RWPE2 (cell line): ENCODE data around the gene SLC44A1.

Experiments
- ATAC-seq: fragments of 200-7000 bp; cut with Tn5 transposase; 3 replicates; pipeline ENCODE4 v1.9.1; 2021; ENCODE audit warnings: low read depth
- DNase-seq: peaks from one replicate; pipeline ENCODE4 v3.0.0-alpha.2; 2020; ENCODE audit warnings: low spot score
- H3K27ac ChIP-seq: fragments of 450-650 bp; 2 replicates; pipeline ENCODE4 v1.5.1; 2017; ENCODE audit warnings: mild to moderate bottlenecking; ENCODE audit not compliant: poor library complexity, severe bottlenecking
- H3K27me3 ChIP-seq: fragments of 250-450 bp; sonication (Bioruptor Pico); 2 replicates; pipeline ENCODE4 v1.5.1; 2021; ENCODE audit warnings: mild to moderate bottlenecking, moderate library complexity; ENCODE audit not compliant: insufficient read depth, poor library complexity, severe bottlenecking
- H3K36me3 ChIP-seq: fragments of 250-450 bp; sonication (Bioruptor Pico); 2 replicates; pipeline ENCODE4 v1.5.1; 2020; ENCODE audit warnings: low read depth, mild to moderate bottlenecking, moderate library complexity
- H3K4me1 ChIP-seq: fragments of 250-450 bp; sonication (Bioruptor Pico); 2 replicates; pipeline ENCODE4 v1.5.1; 2021; ENCODE audit warnings: mild to moderate bottlenecking, moderate library complexity; ENCODE audit not compliant: insufficient read depth, poor library complexity, severe bottlenecking
- H3K4me3 ChIP-seq: fragments of 250-450 bp; sonication (Bioruptor Pico); 2 replicates; pipeline ENCODE4 v1.5.1; 2021; ENCODE audit warnings: mild to moderate bottlenecking, moderate library complexity; ENCODE audit not compliant: severe bottlenecking
- H3K9me3 ChIP-seq: fragments of 250-450 bp; sonication (Bioruptor Pico); 2 replicates; pipeline ENCODE4 v1.5.1; 2021; ENCODE audit warnings: mild to moderate bottlenecking, moderate library complexity; ENCODE audit not compliant: severe bottlenecking
- TF ChIP-seq, protein P1 (sequence below): fragments of 450-650 bp; IDR thresholded peaks from one replicate; pipeline ENCODE4 v1.5.1; 2017; ENCODE audit warnings: mild to moderate bottlenecking, moderate library complexity; ENCODE audit not compliant: poor library complexity, severe bottlenecking

Gene SLC44A1

GRCh38 chr9:105232207-105232606 is 12.2 kb upstream of the SLC44A1 start:
- H3K36me3 ChIP-seq = no peaks in the 10 kb centered on the region
- no peak overlapping the region for H3K27ac ChIP-seq
- H3K4me3 ChIP-seq = no peak overlapping the region
- H3K9me3 ChIP-seq = no peaks in the 10 kb centered on the region
- TF ChIP-seq, protein P1, sequence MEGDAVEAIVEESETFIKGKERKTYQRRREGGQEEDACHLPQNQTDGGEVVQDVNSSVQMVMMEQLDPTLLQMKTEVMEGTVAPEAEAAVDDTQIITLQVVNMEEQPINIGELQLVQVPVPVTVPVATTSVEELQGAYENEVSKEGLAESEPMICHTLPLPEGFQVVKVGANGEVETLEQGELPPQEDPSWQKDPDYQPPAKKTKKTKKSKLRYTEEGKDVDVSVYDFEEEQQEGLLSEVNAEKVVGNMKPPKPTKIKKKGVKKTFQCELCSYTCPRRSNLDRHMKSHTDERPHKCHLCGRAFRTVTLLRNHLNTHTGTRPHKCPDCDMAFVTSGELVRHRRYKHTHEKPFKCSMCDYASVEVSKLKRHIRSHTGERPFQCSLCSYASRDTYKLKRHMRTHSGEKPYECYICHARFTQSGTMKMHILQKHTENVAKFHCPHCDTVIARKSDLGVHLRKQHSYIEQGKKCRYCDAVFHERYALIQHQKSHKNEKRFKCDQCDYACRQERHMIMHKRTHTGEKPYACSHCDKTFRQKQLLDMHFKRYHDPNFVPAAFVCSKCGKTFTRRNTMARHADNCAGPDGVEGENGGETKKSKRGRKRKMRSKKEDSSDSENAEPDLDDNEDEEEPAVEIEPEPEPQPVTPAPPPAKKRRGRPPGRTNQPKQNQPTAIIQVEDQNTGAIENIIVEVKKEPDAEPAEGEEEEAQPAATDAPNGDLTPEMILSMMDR = no peak
- DNase-seq = no peak
- H3K4me1 ChIP-seq = no peaks in the 10 kb centered on the region
- ATAC-seq = peak; percentile 63; the same call in 2 of the 3 replicates
- no peaks in the 10 kb centered on the region for H3K27me3 ChIP-seq

- Histone ChIP-seq H3K4me3 (no peak overlapping the region), H3K9me3 (no peaks in the 10 kb centered on the region), H3K27ac (no peak overlapping the region), H3K4me1 (no peaks in the 10 kb centered on the region), H3K36me3 (no peaks in the 10 kb centered on the region), H3K27me3 (no peaks in the 10 kb centered on the region)
- TF ChIP-seq, protein P1 = no peak
- DNase-seq = no peak
- ATAC-seq = no peak
Observed at GRCh38 chr9:105233873-105234272, 10.6 kb upstream of the SLC44A1 start.

- Histone ChIP-seq H3K4me3 (no peak overlapping the region), H3K4me1 (no peaks in the 10 kb centered on the region), H3K27me3 (no peaks in the 10 kb centered on the region), H3K9me3 (no peaks in the 10 kb centered on the region), H3K27ac (no peak overlapping the region), H3K36me3 (no peaks in the 10 kb centered on the region)
- ATAC-seq (no peak), DNase-seq (no peak)
- TF ChIP-seq, protein P1 = no peak
Observed at GRCh38 chr9:105236261-105236660, 8.2 kb upstream of the SLC44A1 start.

GRCh38 chr9:105237246-105237645 is 7.2 kb upstream of the SLC44A1 start:
- no peak for DNase-seq
- Histone ChIP-seq H3K27me3 (no peaks in the 10 kb centered on the region), H3K36me3 (no peaks in the 10 kb centered on the region), H3K4me1 (no peaks in the 10 kb centered on the region), H3K4me3 (no peak overlapping the region), H3K27ac (no peak overlapping the region), H3K9me3 (no peaks in the 10 kb centered on the region)
- TF ChIP-seq, protein P1 = no peak
- no peak for ATAC-seq

DNA sequence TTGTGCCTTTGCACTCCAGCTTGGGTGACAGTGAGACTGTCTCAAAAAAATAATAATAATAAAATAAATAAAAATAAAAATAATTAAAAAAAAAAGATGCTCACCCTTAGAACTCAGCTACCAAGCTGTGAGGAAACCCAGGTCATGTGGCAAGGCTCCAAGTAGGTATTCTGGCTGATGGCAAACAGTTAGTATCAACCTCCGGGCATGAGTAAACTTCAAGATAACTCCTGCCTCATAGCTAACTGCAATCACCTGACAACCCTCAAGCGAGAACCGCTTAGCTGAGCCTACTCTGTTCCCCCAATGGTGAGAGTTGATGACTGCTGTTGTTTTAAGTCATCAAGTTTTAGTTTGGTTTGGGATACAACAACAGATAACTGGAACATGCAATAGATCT is 6.1 kb upstream of the SLC44A1 start:
- TF ChIP-seq, protein P1 = no peak
- no peaks in the 10 kb centered on the region for H3K4me1 ChIP-seq
- ATAC-seq = no peak
- no peak for DNase-seq
- H3K27me3 ChIP-seq = no peaks in the 10 kb centered on the region
- H3K4me3 ChIP-seq = no peak overlapping the region
- H3K9me3 ChIP-seq = no peaks in the 10 kb centered on the region
- no peak overlapping the region for H3K27ac ChIP-seq
- no peaks in the 10 kb centered on the region for H3K36me3 ChIP-seq
